Measurements from ENCODE around the gene GNAI3. TPM values are rescaled to one million over a fixed set of nuclear protein-coding genes. Genes with fewer than 3 reads are reported as not detected.

Gene GNAI3
- polyA plus RNA-seq, 1 donor from 2014 or later: 10.6 TPM

DNA sequence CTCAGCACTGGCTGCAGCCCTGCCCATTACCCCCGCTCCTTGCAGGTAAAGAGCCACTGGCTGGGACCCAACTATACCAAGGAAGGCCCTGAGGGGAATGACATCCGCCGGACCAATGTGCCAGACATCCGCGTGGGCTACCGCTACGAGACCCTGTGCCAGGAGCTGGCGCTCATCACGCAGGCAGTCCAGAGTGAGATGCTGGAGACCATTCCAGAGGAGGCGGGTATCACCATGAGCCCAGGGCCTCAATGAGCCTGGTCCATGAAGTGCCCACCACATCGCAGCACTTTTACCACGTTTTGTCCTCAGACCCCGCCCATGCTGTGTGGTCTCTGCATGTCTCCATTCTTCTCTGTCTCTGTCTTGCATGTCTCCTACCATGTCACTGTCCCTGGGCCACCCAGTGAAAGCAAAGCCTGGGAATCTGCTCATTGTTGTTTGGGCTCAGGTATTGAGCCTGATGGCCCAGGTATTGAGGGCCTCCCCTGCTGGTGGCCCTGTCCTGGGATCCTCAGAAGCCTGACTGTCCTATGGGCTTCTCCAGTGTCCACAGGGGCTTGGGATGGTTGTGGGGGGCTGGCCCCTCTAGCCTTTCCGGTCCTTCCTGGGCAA lies 82.6 kb downstream of the GNAI3 start:
- no peak overlapping the region for H3K9ac ChIP-seq (ENCODE audit: low read length)
- H4K20me1 ChIP-seq (ENCODE audit: insufficient read depth): no peaks in the 10 kb centered on the region

DNA sequence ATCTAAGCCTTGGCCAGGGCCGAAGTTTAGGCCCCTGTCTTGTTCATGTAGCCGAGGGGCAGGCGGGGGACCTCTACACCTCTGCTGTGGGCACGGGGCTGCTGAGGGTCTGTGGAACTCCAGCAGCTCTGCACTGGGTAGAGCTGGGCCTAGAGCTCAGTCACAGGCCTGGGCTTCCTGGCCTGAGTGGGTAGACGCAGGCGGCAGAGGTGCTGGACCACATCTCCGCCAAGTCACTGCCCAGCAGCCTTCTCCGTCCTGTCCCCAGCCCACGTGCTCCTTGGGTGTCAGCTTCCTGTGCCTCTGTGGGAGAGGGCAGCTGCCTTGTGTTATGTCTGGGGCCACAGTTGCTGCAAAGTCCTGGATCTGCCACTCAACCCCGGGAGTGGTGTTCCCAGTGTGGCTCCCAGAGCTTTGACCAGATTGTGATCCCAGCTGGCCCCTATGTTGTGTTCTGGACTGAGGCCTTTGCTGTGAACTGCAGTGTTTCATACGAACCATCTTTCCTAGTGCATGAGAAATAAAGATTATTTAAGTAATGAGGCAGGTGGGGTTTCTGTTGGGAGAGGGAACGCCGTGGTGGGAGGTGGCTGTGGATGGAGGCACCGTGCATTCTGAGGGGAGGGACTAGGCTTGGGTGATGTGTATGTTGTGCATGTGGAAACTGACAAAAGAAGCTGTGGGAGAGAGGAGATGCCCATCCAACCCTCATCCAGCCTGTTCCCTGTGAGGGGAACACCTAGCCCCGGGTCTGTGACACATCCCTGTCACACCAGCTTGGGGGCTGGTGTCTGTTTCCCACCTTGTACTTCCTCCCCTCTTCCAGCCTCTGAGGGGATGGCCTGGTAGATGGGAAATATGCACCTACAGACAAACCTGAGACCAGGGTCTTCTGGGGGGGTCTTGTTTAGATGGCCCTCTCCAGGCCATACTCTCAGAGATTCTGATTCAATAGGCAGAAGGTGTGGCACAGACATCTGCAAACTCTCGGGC lies 83.4 kb downstream of the GNAI3 start:
- no peaks in the 10 kb centered on the region for H3K27me3 ChIP-seq (ENCODE audit: insufficient read depth, low read depth, low read length)
- H3K4me2 ChIP-seq (ENCODE audit: low read length): no peak overlapping the region
- H3K36me3 ChIP-seq (ENCODE audit: insufficient read depth, low read length): no peaks in the 10 kb centered on the region
- no peaks in the 10 kb centered on the region for H3K79me2 ChIP-seq (replicated peaks; ENCODE audit: insufficient read depth, low read length)
- H4K20me1 ChIP-seq (ENCODE audit: insufficient read depth): no peaks in the 10 kb centered on the region
- H3K4me3 ChIP-seq (ENCODE audit: low read length): no peak overlapping the region
- H3F3A ChIP-seq (ENCODE audit: insufficient read depth, low read length, poor library complexity, severe bottlenecking): no peaks in the 10 kb centered on the region
- H3K27ac ChIP-seq (ENCODE audit: low read length): no peak overlapping the region
- H2AFZ ChIP-seq (ENCODE audit: low read depth, low read length): no peak overlapping the region
- no peaks in the 10 kb centered on the region for H3K9me3 ChIP-seq (ENCODE audit: low read length)
- H3K9me2 ChIP-seq (ENCODE audit: insufficient read depth, low read length): no peaks in the 10 kb centered on the region
- H3K9ac ChIP-seq (ENCODE audit: low read length): no peak overlapping the region
- TF ChIP-seq, protein P1, sequence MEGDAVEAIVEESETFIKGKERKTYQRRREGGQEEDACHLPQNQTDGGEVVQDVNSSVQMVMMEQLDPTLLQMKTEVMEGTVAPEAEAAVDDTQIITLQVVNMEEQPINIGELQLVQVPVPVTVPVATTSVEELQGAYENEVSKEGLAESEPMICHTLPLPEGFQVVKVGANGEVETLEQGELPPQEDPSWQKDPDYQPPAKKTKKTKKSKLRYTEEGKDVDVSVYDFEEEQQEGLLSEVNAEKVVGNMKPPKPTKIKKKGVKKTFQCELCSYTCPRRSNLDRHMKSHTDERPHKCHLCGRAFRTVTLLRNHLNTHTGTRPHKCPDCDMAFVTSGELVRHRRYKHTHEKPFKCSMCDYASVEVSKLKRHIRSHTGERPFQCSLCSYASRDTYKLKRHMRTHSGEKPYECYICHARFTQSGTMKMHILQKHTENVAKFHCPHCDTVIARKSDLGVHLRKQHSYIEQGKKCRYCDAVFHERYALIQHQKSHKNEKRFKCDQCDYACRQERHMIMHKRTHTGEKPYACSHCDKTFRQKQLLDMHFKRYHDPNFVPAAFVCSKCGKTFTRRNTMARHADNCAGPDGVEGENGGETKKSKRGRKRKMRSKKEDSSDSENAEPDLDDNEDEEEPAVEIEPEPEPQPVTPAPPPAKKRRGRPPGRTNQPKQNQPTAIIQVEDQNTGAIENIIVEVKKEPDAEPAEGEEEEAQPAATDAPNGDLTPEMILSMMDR (IDR thresholded peaks at IDR 0.05; ENCODE audit: poor library complexity, severe bottlenecking): no peak
- TF ChIP-seq POLR2AphosphoS5 (IDR thresholded peaks at IDR 0.05) (no peak), TAF1 (IDR thresholded peaks at IDR 0.05; ENCODE audit: low read depth) (no peak), MXI1 (conservative IDR thresholded peaks at IDR 0.05; ENCODE audit: poor library complexity, severe bottlenecking) (no peak), EP300 (conservative IDR thresholded peaks at IDR 0.05; ENCODE audit: poor library complexity, severe bottlenecking) (no peak), RAD21 (conservative IDR thresholded peaks at IDR 0.05) (no peak), EZH2 (IDR thresholded peaks at IDR 0.05; ENCODE audit: borderline replicate concordance, insufficient read depth, low read length, poor library complexity, severe bottlenecking) (no peak), SMC3 (conservative IDR thresholded peaks at IDR 0.05; ENCODE audit: poor library complexity) (no peak)

More for the DNA sequence above, 82.6 kb downstream of the GNAI3 start:
- no peaks in the 10 kb centered on the region for H3K36me3 ChIP-seq (ENCODE audit: insufficient read depth, low read length)
- H3K27me3 ChIP-seq (ENCODE audit: insufficient read depth, low read depth, low read length): no peaks in the 10 kb centered on the region
- H3K27ac ChIP-seq (ENCODE audit: low read length): no peak overlapping the region
- no peaks in the 10 kb centered on the region for H3F3A ChIP-seq (ENCODE audit: insufficient read depth, low read length, poor library complexity, severe bottlenecking)
- no peaks in the 10 kb centered on the region for H3K9me3 ChIP-seq (ENCODE audit: low read length)
- no peaks in the 10 kb centered on the region for H3K79me2 ChIP-seq (replicated peaks; ENCODE audit: insufficient read depth, low read length)
- H3K4me3 ChIP-seq (ENCODE audit: low read length): no peak overlapping the region
- TF ChIP-seq POLR2AphosphoS5 (IDR thresholded peaks at IDR 0.05) (no peak), RAD21 (conservative IDR thresholded peaks at IDR 0.05) (no peak), SMC3 (conservative IDR thresholded peaks at IDR 0.05; ENCODE audit: poor library complexity) (no peak), MXI1 (conservative IDR thresholded peaks at IDR 0.05; ENCODE audit: poor library complexity, severe bottlenecking) (no peak), EP300 (conservative IDR thresholded peaks at IDR 0.05; ENCODE audit: poor library complexity, severe bottlenecking) (no peak), EZH2 (IDR thresholded peaks at IDR 0.05; ENCODE audit: borderline replicate concordance, insufficient read depth, low read length, poor library complexity, severe bottlenecking) (no peak), TAF1 (IDR thresholded peaks at IDR 0.05; ENCODE audit: low read depth) (no peak)
- TF ChIP-seq, protein P1 (IDR thresholded peaks at IDR 0.05; ENCODE audit: poor library complexity, severe bottlenecking): no peak
- TF ChIP-seq, protein P2, sequence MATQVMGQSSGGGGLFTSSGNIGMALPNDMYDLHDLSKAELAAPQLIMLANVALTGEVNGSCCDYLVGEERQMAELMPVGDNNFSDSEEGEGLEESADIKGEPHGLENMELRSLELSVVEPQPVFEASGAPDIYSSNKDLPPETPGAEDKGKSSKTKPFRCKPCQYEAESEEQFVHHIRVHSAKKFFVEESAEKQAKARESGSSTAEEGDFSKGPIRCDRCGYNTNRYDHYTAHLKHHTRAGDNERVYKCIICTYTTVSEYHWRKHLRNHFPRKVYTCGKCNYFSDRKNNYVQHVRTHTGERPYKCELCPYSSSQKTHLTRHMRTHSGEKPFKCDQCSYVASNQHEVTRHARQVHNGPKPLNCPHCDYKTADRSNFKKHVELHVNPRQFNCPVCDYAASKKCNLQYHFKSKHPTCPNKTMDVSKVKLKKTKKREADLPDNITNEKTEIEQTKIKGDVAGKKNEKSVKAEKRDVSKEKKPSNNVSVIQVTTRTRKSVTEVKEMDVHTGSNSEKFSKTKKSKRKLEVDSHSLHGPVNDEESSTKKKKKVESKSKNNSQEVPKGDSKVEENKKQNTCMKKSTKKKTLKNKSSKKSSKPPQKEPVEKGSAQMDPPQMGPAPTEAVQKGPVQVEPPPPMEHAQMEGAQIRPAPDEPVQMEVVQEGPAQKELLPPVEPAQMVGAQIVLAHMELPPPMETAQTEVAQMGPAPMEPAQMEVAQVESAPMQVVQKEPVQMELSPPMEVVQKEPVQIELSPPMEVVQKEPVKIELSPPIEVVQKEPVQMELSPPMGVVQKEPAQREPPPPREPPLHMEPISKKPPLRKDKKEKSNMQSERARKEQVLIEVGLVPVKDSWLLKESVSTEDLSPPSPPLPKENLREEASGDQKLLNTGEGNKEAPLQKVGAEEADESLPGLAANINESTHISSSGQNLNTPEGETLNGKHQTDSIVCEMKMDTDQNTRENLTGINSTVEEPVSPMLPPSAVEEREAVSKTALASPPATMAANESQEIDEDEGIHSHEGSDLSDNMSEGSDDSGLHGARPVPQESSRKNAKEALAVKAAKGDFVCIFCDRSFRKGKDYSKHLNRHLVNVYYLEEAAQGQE (IDR thresholded peaks at IDR 0.05; ENCODE audit: borderline replicate concordance): no peak
- H3K9me2 ChIP-seq (ENCODE audit: insufficient read depth, low read length): no peaks in the 10 kb centered on the region
- no peak overlapping the region for H3K4me2 ChIP-seq (ENCODE audit: low read length)
- H2AFZ ChIP-seq (ENCODE audit: low read depth, low read length): no peak overlapping the region

Measured in neural cell (in vitro differentiated cells).